Vagina (tissue), 2 donors: ENCODE data around the gene LCN2. TPM values are rescaled to one million over a fixed set of nuclear protein-coding genes. Genes with fewer than 3 reads are reported as not detected.
A peak's percentile ranks its signal among the peaks of the same experiment; 100 is the strongest.

Experiments
- DNase-seq, 2 donors: peaks; one replicate each; pipeline ENCODE4 v3.0.0-alpha.2; 2017; ENCODE audit errors: extremely low spot score in 2 of 2
- H3K27ac ChIP-seq: fragments of 200-600 bp; sonication (generic); one replicate; pipeline ENCODE4 v1.5.1; 2019
- H3K27me3 ChIP-seq: fragments of 200-600 bp; sonication (generic); one replicate; pipeline ENCODE4 v1.5.1; 2019
- H3K36me3 ChIP-seq, 2 donors: fragments of 200-600 bp; sonication (generic); one replicate each; pipeline ENCODE4 v1.5.1; 2017 to 2019
- H3K4me1 ChIP-seq: fragments of 200-600 bp; sonication (generic); one replicate; pipeline ENCODE4 v1.5.1; 2019
- H3K4me3 ChIP-seq, 2 donors: fragments of 200-600 bp; sonication (generic); 1 replicate in 1 of 2; 2 replicates in 1 of 2; pipeline ENCODE4 v1.5.1; 2016 to 2019
- H3K9me3 ChIP-seq: fragments of 200-600 bp; sonication (generic); one replicate; pipeline ENCODE4 v1.5.1; 2019
- POLR2A ChIP-seq, 2 donors: fragments of 450-650 bp; IDR thresholded peaks; one replicate each; pipeline ENCODE4 v1.6.1; 2017; ENCODE audit warnings: antibody characterized with exemption in 2 of 2, mild to moderate bottlenecking in 2 of 2, moderate library complexity in 2 of 2
- POLR2AphosphoS5 ChIP-seq, 2 donors: sonication (generic); formaldehyde crosslinking; IDR thresholded peaks; one replicate each; pipeline ENCODE4 v1.9.0; 2017; ENCODE audit warnings: antibody characterized with exemption in 2 of 2, mild to moderate bottlenecking in 2 of 2, low read depth in 1 of 2; ENCODE audit not compliant: insufficient read depth in 1 of 2
- intact Hi-C: fragments of 100-400 bp; cut with DNase I; formaldehyde crosslinking; loops from one replicate; pipeline ENCODE4 v1.15.1; 2023
- total RNA-seq: library from RNA; depleted of rRNA; stranded (reverse); fragments of >200 nt; gene quantifications from one replicate; pipeline ENCODE4 v1.2.3, GENCODE V29; 2016
- TF ChIP-seq, protein P1 (sequence below), 3 experiments: fragments of 450-650 bp in 2 of 3; fragments of 200-600 bp in 1 of 3; sonication (generic) in 1 of 3; IDR thresholded peaks; one replicate each; pipeline ENCODE4 v1.5.1; 2017 to 2019; ENCODE audit warnings: antibody characterized with exemption in 3 of 3, mild to moderate bottlenecking in 2 of 3, moderate library complexity in 2 of 3

The LCN2 gene
- total RNA-seq, 1 donor from 2014 or later: 136 TPM

DNA sequence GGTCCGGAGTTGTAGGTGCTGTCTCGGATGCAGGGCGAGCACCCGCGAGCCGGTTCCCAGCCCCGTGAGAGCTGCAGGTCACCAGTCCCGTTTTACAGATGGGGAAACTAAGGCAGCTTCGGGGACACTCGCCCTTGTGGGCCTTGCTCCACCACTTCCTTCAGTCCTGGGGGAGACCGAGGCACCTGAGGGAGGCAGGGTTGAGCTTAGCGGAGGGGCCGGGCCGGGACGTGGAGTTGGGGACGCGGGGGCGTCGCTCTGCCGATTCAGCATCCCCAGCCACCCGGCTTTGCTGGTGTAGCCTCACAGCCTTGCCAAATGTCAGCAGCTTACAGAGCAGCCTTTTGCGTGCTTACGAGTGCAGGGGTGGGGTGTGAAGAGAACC is 11.3 kb downstream of the LCN2 start:
- H3K9me3 ChIP-seq: no peaks in the 10 kb centered on the region
- H3K27me3 ChIP-seq: no peaks in the 10 kb centered on the region
- peaks cover 0 to 31% of the 10 kb centered on the region in 2 donors for H3K36me3 ChIP-seq
- no peak for TF ChIP-seq POLR2AphosphoS5 (IDR thresholded peaks at IDR 0.05; ENCODE audit: insufficient read depth in 1 of 2, low read depth in 1 of 2)
- TF ChIP-seq POLR2A (IDR thresholded peaks at IDR 0.05): no peak
- TF ChIP-seq, protein P1, sequence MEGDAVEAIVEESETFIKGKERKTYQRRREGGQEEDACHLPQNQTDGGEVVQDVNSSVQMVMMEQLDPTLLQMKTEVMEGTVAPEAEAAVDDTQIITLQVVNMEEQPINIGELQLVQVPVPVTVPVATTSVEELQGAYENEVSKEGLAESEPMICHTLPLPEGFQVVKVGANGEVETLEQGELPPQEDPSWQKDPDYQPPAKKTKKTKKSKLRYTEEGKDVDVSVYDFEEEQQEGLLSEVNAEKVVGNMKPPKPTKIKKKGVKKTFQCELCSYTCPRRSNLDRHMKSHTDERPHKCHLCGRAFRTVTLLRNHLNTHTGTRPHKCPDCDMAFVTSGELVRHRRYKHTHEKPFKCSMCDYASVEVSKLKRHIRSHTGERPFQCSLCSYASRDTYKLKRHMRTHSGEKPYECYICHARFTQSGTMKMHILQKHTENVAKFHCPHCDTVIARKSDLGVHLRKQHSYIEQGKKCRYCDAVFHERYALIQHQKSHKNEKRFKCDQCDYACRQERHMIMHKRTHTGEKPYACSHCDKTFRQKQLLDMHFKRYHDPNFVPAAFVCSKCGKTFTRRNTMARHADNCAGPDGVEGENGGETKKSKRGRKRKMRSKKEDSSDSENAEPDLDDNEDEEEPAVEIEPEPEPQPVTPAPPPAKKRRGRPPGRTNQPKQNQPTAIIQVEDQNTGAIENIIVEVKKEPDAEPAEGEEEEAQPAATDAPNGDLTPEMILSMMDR (IDR thresholded peaks at IDR 0.05): no peak
- H3K4me3 ChIP-seq: peak overlapping the region; percentile 59 to 66
- peak overlapping the region; percentile 31 for H3K27ac ChIP-seq
- intact Hi-C loops: no loop called here
- peaks cover 27% of the 10 kb centered on the region for H3K4me1 ChIP-seq
- DNase-seq: no peak

GRCh38 chr9:128161215-128161902 is 12.1 kb downstream of the LCN2 start:
- Histone ChIP-seq H3K27ac (no peak overlapping the region), H3K27me3 (no peaks in the 10 kb centered on the region), H3K9me3 (no peaks in the 10 kb centered on the region), H3K4me3 (peak overlapping the region in 1 of 2 donors; percentile 59), H3K4me1 (peaks cover 27% of the 10 kb centered on the region), H3K36me3 (peaks cover 0 to 38% of the 10 kb centered on the region in 2 donors)
- DNase-seq: no peak
- intact Hi-C loops: no loop called here
- TF ChIP-seq, protein P1 (IDR thresholded peaks at IDR 0.05): no peak
- TF ChIP-seq POLR2A (IDR thresholded peaks at IDR 0.05): no peak
- TF ChIP-seq POLR2AphosphoS5 (IDR thresholded peaks at IDR 0.05; ENCODE audit: insufficient read depth in 1 of 2, low read depth in 1 of 2): no peak

DNA sequence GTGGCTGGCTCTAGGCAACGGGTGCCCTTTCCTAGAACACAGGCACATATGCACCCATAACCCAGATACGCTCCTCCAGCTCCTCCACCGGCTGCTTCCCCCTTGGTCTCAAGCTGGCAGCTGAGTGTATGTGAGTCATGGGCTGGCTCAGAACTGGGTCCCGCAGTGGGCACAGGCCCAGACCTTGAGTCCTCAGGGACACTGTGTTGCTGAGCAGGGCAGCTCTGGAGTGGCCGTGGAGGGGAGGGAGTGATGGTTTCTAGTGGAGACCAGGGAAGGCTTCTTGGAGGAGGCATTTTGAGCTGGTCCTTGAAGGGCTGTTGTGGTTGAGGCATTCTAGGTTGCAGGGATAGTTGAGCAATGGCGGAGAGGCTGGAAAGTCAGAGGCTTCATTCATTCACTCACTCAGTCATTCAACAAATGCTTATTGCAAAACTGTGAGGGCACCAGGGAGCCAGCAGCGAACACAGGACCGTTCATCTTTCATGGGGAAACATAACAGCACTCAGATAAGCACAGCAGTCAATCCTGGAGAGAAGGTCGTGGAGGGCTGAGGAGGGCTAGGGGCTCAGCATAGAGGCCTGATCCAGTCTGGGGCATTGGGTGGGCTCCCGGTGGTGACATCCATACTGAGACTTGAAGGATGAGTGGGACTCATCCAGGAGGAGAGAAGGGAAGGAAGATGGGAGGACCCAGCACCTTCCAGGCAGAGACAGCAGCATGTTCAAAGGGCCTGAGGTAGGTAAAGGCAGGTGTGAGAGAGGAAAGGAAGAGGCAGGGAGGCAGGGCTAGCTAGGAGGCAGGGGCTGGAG is 13.2 kb downstream of the LCN2 start:
- TF ChIP-seq, protein P1 (IDR thresholded peaks at IDR 0.05): no peak
- TF ChIP-seq POLR2A (IDR thresholded peaks at IDR 0.05) (no peak), POLR2AphosphoS5 (IDR thresholded peaks at IDR 0.05; ENCODE audit: insufficient read depth in 1 of 2, low read depth in 1 of 2) (no peak)
- no peak overlapping the region for H3K4me3 ChIP-seq
- no peak overlapping the region for H3K27ac ChIP-seq
- H3K9me3 ChIP-seq: no peaks in the 10 kb centered on the region
- intact Hi-C loops: loop anchor here (2.0 kb wide), 1 partner anchor 32 kb away; no protein-coding TSS in a partner anchor
- peaks cover 27% of the 10 kb centered on the region for H3K4me1 ChIP-seq
- H3K36me3 ChIP-seq: peaks cover 0 to 49% of the 10 kb centered on the region in 2 donors
- DNase-seq: no peak
- H3K27me3 ChIP-seq: no peaks in the 10 kb centered on the region

GRCh38 chr9:128163027-128163515 is 13.8 kb downstream of the LCN2 start:
- H3K27me3 ChIP-seq: no peaks in the 10 kb centered on the region
- H3K27ac ChIP-seq: no peak overlapping the region
- DNase-seq: no peak
- H3K36me3 ChIP-seq: peaks cover 0 to 56% of the 10 kb centered on the region in 2 donors
- no peak overlapping the region for H3K4me3 ChIP-seq
- H3K4me1 ChIP-seq: peaks cover 27% of the 10 kb centered on the region
- H3K9me3 ChIP-seq: no peaks in the 10 kb centered on the region
- intact Hi-C loops: loop anchor here (2.0 kb wide), 1 partner anchor 32 kb away; no protein-coding TSS in a partner anchor
- TF ChIP-seq, protein P1 (IDR thresholded peaks at IDR 0.05): no peak
- TF ChIP-seq POLR2AphosphoS5 (IDR thresholded peaks at IDR 0.05; ENCODE audit: insufficient read depth in 1 of 2, low read depth in 1 of 2) (no peak), POLR2A (IDR thresholded peaks at IDR 0.05) (no peak)
